Daoy (cell line): ENCODE results near the gene THOC2. TPM values are rescaled to one million over a fixed set of nuclear protein-coding genes. Genes with fewer than 3 reads are reported as not detected.

Source experiments
- DNase-seq: peaks from one replicate; pipeline ENCODE4 v3.0.0-alpha.2; 2015; ENCODE audit warnings: low read depth
- total RNA-seq: library from RNA; depleted of rRNA; stranded (reverse); fragments of >200 nt; shearing (Covaris generic); gene quantifications from 2 replicates; pipeline ENCODE4 v1.2.3, GENCODE V29; 2014; rRNA removed

The THOC2 gene
- total RNA-seq, 1 experiment from 2014 or later = 51.3 TPM

- no peak for DNase-seq
These were observed 169.7 kb downstream of the THOC2 start for GRCh38 chrX:123563167-123563566.

GRCh38 chrX:123562342-123563146 is 170.3 kb downstream of the THOC2 start:
- no peak for DNase-seq

- no peak for DNase-seq
These were observed 171.2 kb downstream of the THOC2 start for GRCh38 chrX:123561439-123562215.

- no peak for DNase-seq
These were observed 182.0 kb downstream of the THOC2 start for GRCh38 chrX:123550829-123551228.

Other genes with a start within 250 kb of the THOC2 start
- gene XIAP, start 127.0 kb upstream of the THOC2 start, total RNA-seq = 19.8 and 31.4 TPM in 2 replicates
- gene STAG2, start 228.7 kb upstream of the THOC2 start, total RNA-seq = 74.1 and 84.6 TPM in 2 replicates